GM12875 (cell line): ENCODE data around the gene PFDN2.
A peak's percentile ranks its signal among the peaks of the same experiment; 100 is the strongest.

ENCODE experiments used
- H3K4me3 ChIP-seq: one replicate; pipeline ENCODE4 v1.5.1; 2011; ENCODE audit warnings: low read depth, low read length, control low read depth
- TF ChIP-seq, protein P1 (sequence below): IDR thresholded peaks from 2 replicates; pipeline ENCODE4 v1.5.1; 2011; ENCODE audit warnings: low read depth, mild to moderate bottlenecking, control low read depth, inconsistent platforms, low read length, moderate library complexity, borderline replicate concordance; ENCODE audit not compliant: insufficient read depth

PFDN2 gene

DNA sequence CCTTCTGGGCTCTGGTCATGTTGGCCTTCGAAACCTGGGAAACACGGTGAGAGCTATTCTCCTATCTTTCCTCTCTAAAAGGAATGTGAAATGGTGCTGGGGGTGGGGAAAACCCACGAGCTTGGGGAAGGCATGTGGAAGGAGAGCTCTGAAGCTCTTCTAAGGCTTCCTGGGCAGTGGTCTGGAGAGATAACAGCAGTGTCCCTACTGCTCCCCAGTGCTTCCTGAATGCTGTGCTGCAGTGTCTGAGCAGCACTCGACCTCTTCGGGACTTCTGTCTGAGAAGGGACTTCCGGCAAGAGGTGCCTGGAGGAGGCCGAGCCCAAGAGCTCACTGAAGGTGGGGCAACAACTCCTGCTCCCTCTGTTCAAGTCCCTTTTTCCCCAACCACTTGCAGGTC lies 44.2 kb upstream of the PFDN2 start:
- TF ChIP-seq, protein P1, sequence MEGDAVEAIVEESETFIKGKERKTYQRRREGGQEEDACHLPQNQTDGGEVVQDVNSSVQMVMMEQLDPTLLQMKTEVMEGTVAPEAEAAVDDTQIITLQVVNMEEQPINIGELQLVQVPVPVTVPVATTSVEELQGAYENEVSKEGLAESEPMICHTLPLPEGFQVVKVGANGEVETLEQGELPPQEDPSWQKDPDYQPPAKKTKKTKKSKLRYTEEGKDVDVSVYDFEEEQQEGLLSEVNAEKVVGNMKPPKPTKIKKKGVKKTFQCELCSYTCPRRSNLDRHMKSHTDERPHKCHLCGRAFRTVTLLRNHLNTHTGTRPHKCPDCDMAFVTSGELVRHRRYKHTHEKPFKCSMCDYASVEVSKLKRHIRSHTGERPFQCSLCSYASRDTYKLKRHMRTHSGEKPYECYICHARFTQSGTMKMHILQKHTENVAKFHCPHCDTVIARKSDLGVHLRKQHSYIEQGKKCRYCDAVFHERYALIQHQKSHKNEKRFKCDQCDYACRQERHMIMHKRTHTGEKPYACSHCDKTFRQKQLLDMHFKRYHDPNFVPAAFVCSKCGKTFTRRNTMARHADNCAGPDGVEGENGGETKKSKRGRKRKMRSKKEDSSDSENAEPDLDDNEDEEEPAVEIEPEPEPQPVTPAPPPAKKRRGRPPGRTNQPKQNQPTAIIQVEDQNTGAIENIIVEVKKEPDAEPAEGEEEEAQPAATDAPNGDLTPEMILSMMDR, result no peak
- H3K4me3 ChIP-seq, result no peak overlapping the region

DNA sequence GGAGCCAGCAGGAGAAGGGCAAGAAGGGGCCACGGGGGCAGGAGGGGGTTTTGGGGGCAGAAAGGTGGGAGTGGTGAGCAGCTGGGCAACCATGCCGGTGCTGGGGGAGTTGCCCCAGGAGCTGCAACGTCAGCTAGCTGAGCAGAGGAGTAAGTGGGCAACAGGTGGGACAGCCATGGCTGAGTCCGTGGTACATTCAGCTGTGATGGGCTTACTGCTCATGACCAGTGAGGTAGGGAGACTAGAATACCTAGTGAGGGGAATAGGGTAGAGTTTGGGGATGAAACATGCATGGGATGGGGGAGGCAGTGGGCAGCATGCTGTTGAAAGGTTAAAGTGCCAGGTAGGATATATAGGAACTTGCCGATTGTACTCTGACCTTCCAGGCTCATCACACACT lies 43.8 kb upstream of the PFDN2 start:
- no peak overlapping the region for H3K4me3 ChIP-seq
- TF ChIP-seq, protein P1, result no peak

DNA sequence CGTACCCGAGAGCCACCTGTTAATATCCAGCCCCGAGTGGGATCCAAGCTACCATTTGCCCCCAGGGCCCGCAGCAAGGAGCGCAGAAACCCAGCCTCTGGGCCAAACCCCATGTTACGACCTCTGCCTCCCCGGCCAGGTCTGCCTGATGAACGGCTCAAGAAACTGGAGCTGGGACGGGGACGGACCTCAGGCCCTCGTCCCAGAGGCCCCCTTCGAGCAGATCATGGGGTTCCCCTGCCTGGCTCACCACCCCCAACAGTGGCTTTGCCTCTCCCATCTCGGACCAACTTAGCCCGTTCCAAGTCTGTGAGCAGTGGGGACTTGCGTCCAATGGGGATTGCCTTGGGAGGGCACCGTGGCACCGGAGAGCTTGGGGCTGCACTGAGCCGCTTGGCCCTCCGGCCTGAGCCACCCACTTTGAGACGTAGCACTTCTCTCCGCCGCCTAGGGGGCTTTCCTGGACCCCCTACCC lies 42.9 kb upstream of the PFDN2 start:
- no peak overlapping the region for H3K4me3 ChIP-seq

DNA sequence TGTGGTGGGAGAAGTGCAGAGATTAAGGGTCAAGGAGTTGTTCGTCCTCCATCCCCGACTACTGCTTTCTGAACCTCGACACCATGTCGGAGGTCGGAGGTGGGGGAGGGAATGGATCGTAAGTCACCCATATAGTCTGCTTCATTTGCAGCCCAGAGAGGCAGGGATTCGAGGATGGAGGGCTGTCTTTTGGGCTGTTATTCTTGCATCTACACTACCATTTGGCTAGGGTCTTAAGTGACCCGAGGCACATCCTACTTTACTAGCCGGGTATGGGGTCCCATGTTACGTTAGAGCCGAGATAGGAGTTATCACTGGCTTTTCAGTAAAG lies 42.0 kb upstream of the PFDN2 start:
- TF ChIP-seq, protein P1, result no peak
- peak overlapping the region; percentile 76 for H3K4me3 ChIP-seq

More for the DNA sequence above, 42.9 kb upstream of the PFDN2 start:
- TF ChIP-seq, protein P1, result no peak

DNA sequence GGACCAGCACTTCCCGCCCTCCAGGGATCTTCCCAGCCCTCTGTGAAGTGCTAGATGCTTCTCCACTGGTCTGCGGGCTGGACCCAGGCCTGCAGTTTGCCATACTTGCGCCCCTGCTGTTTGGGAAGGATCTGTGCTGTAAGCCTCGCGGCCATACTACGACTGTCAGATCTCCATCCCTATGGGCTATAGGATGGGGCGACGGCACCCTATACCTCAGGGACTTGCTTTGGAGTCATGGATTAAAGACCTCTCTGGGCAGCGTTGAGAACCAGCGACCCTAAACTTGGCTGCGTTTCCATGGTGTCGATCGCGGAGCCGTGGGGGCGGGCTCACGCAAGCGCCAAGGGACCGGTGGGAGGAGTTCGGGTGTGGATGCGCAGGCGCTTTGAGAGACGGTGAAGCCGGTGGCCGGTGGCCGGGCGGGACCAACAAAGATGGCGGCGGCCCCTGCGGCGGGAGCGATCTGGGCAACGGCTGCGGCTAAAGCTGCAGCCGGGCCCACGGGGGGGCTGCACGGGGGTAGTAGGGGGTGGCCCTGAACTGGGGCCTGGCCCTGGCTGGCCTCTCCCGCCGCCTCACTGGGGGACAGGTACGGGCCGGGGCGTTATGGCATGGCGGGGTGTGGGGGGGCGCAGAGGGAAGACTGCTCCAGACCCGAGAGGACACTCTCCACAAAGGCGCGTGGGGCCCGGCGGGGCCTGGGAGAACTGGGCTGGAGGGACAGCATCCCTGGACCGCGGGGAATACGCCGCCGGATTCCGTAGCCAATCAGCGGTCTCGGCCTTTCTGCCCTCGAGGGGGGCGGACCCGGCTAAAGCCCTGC lies 41.5 kb upstream of the PFDN2 start, which contains the start of gene USP21:
Gene USP21 (plus strand): TSS at position 414 of the 826 bp plus-strand sequence. CDS start 1,141 bp downstream, outside the sequence.
- H3K4me3 ChIP-seq, result peak within 1 kb of the TSS; percentile 76
- TF ChIP-seq, protein P1, result no peak

DNA sequence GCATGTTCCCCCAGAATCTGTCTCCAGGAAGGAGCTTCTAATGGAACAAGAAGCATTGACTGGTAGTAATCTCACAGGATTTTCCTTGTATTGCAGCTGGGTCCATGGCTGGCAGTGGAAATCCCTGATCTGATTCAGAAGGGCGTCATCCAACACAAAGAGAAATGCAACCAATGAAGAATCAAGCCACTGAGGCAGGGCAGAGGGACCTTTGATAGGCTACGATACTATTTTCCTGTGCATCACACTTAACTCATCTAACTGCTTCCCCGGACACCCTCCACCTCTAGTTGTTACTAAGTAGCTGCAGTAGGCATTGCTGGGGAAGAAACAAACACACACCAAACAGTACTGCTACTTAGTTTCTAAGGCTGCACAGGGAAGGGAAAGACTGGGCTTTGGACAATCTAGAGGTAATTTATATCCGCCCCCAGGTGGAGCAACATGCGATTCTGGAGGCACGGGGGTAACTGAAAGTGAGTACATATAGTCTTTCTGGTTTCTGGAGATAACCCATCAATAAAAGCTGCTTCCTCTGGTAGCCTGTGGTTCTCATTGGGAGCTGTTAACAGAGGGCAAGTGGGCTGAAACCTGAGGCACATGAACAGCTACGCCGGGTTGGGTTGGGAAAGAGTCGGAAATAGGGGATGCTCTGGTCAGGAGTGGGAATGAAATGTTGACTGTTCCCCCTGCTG lies 40.6 kb upstream of the PFDN2 start:
- TF ChIP-seq, protein P1, result no peak
- no peak overlapping the region for H3K4me3 ChIP-seq

DNA sequence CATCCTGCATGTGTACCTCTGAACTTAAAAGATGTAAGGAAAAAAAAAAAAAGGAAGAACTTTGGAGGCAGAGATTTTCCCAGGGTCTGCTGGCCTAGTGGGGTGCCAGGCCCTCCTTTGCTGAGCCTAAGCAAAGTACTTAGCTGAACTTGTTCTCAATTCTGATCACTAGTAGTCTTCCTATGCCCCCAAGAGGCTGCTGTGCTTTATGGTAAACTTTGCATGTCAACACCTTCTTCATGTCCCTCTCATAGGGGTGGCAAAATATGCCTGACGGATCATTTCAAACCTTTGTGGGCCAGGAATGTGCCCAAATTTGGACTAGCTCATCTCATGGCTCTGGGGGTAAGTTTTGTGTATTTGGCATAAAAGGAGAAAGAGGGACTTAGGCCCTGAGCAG lies 40.0 kb upstream of the PFDN2 start:
- H3K4me3 ChIP-seq, result no peak overlapping the region
- TF ChIP-seq, protein P1, result no peak
